OCI-LY3 (cell line): Measurements from ENCODE around the gene FAM117A.
A peak's percentile ranks its signal among the peaks of the same experiment; 100 is the strongest.

ENCODE experiments used
- H2AFZ ChIP-seq: fragments of 200-600, 300-600 bp; shearing (Covaris generic); 2 replicates; pipeline ENCODE4 v1.6.0; 2014; ENCODE audit warnings: antibody characterized with exemption, low read depth, low read length
- H3K27ac ChIP-seq: fragments of 200-600, 300-600 bp; sonication (generic); 2 replicates; pipeline ENCODE4 v1.5.1; 2014; ENCODE audit warnings: mild to moderate bottlenecking, low read length, moderate library complexity, mixed read lengths
- H3K27me3 ChIP-seq: fragments of 200-600, 300-600 bp; sonication (generic); 2 replicates; pipeline ENCODE4 v1.6.1; 2014; ENCODE audit warnings: low read depth, low read length, mixed read lengths
- H3K36me3 ChIP-seq: fragments of 200-600, 300-600 bp; sonication (generic); replicated peaks from 2 replicates; pipeline ENCODE3; 2014; ENCODE audit warnings: low read depth, low read length, mixed read lengths
- H3K4me1 ChIP-seq: fragments of 300-600, 200-600 bp; sonication (generic); 2 replicates; pipeline ENCODE4 v1.6.1; 2014; ENCODE audit warnings: low read length, mixed read lengths
- H3K4me2 ChIP-seq: fragments of 200-600, 300-600 bp; sonication (generic); 2 replicates; pipeline ENCODE4 v1.6.1; 2014; ENCODE audit warnings: low read length, mixed read lengths
- H3K4me3 ChIP-seq: fragments of 300-600, 200-600 bp; sonication (generic); 2 replicates; pipeline ENCODE4 v1.5.1; 2014; ENCODE audit warnings: antibody characterized with exemption, mild to moderate bottlenecking, low read length, moderate library complexity
- H3K79me2 ChIP-seq: fragments of 300-600, 200-600 bp; shearing (Covaris generic); 2 replicates; pipeline ENCODE4 v1.6.1; 2014; ENCODE audit warnings: mild to moderate bottlenecking, low read length, mixed read lengths
- H3K9ac ChIP-seq: fragments of 300-600, 200-600 bp; shearing (Covaris generic); 2 replicates; pipeline ENCODE4 v1.6.0; 2014; ENCODE audit warnings: mild to moderate bottlenecking, low read length, moderate library complexity
- H3K9me3 ChIP-seq: fragments of 200-600, 300-600 bp; shearing (Covaris generic); 2 replicates; pipeline ENCODE4 v1.6.1; 2014; ENCODE audit warnings: low read length, mixed read lengths; ENCODE audit not compliant: insufficient read depth
- H4K20me1 ChIP-seq: fragments of 200-600, 300-600 bp; sonication (generic); 2 replicates; pipeline ENCODE4 v1.6.1; 2016; ENCODE audit warnings: low read length, mixed read lengths; ENCODE audit not compliant: insufficient read depth
- CTCF ChIP-seq: fragments of 200-600, 300-600 bp; sonication (generic); IDR thresholded peaks from 2 replicates; pipeline ENCODE4 v1.5.1; 2014; ENCODE audit warnings: antibody characterized with exemption, low read length, low read depth
- EZH2phosphoT487 ChIP-seq: fragments of 200-600 bp; shearing (Covaris generic); IDR thresholded peaks from 2 replicates; pipeline ENCODE4 v1.6.1; 2018; ENCODE audit warnings: antibody characterized with exemption, mixed run types, low read depth

The FAM117A gene

GRCh38 chr17:49763735-49764558 is at the start of gene FAM117A:
FAM117A (minus strand) TSS chr17:49764131; CDS start chr17:49764087, 44 bp downstream.
- no peaks in the 10 kb centered on the region for H3K9me3 ChIP-seq
- H3K4me1 ChIP-seq, result peaks cover 24% of the 10 kb centered on the region
- peak within 1 kb of the TSS; percentile 69 for H3K9ac ChIP-seq
- H3K79me2 ChIP-seq, result 0 out of 2 replicates have a peak, but pooled peaks cover 3% of the 10 kb centered on the region
- H2AFZ ChIP-seq, result peak within 1 kb of the TSS; percentile 58; the same call in 1 of the 2 replicates
- peak within 1 kb of the TSS; percentile 90 for H3K4me3 ChIP-seq
- peaks cover 17% of the 10 kb centered on the region for H3K27me3 ChIP-seq
- H3K4me2 ChIP-seq, result peak within 1 kb of the TSS; percentile 91
- H4K20me1 ChIP-seq, result 0 out of 2 replicates have a peak, but pooled peaks cover 7% of the 10 kb centered on the region
- no peak for TF ChIP-seq EZH2phosphoT487
- TF ChIP-seq CTCF, result no peak
- H3K36me3 ChIP-seq, result no peaks in the 10 kb centered on the region
- H3K27ac ChIP-seq, result no peak within 1 kb of the TSS

- TF ChIP-seq CTCF, result no peak
- TF ChIP-seq EZH2phosphoT487, result no peak
- Histone ChIP-seq H3K36me3 (peaks cover 56% of the 10 kb centered on the region), H3K79me2 (peaks cover 11% of the 10 kb centered on the region; the same call in 1 of the 2 replicates)
Measured at GRCh38 chr17:49809056-49809455, 45.1 kb upstream of the FAM117A start.

GRCh38 chr17:49798738-49799137 is 34.8 kb upstream of the FAM117A start:
- Histone ChIP-seq H3K9ac (no peak overlapping the region), H3K79me2 (peaks cover 48% of the 10 kb centered on the region), H3K4me3 (no peak overlapping the region), H4K20me1 (peaks cover 6% of the 10 kb centered on the region; the same call in 1 of the 2 replicates), H3K4me1 (no peaks in the 10 kb centered on the region), H3K27me3 (no peaks in the 10 kb centered on the region), H3K27ac (no peak overlapping the region), H3K36me3 (peaks cover 45% of the 10 kb centered on the region), H2AFZ (no peak overlapping the region), H3K9me3 (no peaks in the 10 kb centered on the region), H3K4me2 (no peak overlapping the region)
- TF ChIP-seq EZH2phosphoT487, result no peak
- no peak for TF ChIP-seq CTCF

More at GRCh38 chr17:49809056-49809455, 45.1 kb upstream of the FAM117A start:
- Histone ChIP-seq H3K4me2 (no peak overlapping the region), H3K27ac (no peak overlapping the region), H3K4me1 (no peaks in the 10 kb centered on the region), H3K9ac (no peak overlapping the region), H3K9me3 (no peaks in the 10 kb centered on the region), H2AFZ (no peak overlapping the region), H4K20me1 (0 out of 2 replicates have a peak, but pooled peaks cover 1% of the 10 kb centered on the region), H3K4me3 (no peak overlapping the region), H3K27me3 (no peaks in the 10 kb centered on the region)

- H2AFZ ChIP-seq, result no peak overlapping the region
- H4K20me1 ChIP-seq, result peaks cover 6% of the 10 kb centered on the region; the same call in 1 of the 2 replicates
- no peak overlapping the region for H3K27ac ChIP-seq
- H3K9ac ChIP-seq, result no peak overlapping the region
- TF ChIP-seq CTCF, result no peak
- no peak for TF ChIP-seq EZH2phosphoT487
- peaks cover 48% of the 10 kb centered on the region for H3K36me3 ChIP-seq
- H3K4me3 ChIP-seq, result no peak overlapping the region
- H3K27me3 ChIP-seq, result no peaks in the 10 kb centered on the region
- H3K4me2 ChIP-seq, result no peak overlapping the region
- H3K9me3 ChIP-seq, result no peaks in the 10 kb centered on the region
- peaks cover 53% of the 10 kb centered on the region for H3K79me2 ChIP-seq
- H3K4me1 ChIP-seq, result no peaks in the 10 kb centered on the region
Measured at GRCh38 chr17:49798182-49798581, 34.3 kb upstream of the FAM117A start.
